ENCODE data around the gene GSTA1. TPM values are rescaled to one million over a fixed set of nuclear protein-coding genes. Genes with fewer than 3 reads are reported as not detected.
"Not testable (repeated sequence)": the region's sequence is repeated elsewhere in the genome, so short reads cannot be mapped to it uniquely, and the experiment has no call there.

The GSTA1 gene
- polyA plus RNA-seq (2011; rRNA removed): not detected in 2 replicates
- polyA minus RNA-seq (2011; rRNA and poly(A)+ RNA removed): not detected in 2 replicates

DNA sequence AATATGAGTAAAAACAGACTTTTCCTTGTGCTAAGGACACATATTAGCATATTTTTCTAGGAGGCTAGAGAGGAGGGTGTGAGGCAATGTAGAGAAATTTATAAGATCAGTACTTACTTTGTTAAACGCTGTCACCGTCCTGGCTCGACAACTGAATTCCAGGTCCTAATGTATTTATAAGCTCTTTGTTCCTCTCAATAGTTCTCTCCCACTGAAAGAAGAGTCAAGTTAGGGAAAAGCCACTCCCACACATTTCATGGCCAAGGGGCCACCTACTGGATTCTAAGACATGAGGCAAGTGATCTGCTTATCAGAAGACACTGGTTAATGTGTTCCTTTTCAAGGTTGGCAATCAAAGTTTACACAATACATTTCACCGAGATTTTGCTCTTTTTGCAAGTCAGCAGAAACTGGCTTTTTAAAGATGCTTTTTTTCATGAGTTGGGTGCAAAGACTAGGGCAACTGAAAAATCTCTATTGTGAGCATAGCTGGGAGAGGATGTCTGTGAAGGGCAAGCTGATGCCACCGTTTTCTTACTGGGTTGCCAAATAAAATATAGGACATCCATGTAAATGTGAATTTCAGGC, at the start of gene GSTA1:
TSS of gene GSTA1 (minus strand) at position 149 of the 588 bp plus-strand sequence. CDS start 4,549 bp downstream, outside the sequence.
- H3K27me3 ChIP-seq (ENCODE audit: control insufficient read depth, insufficient read depth, low read length); POLR2A ChIA-PET; H3K4me3 ChIP-seq (ENCODE audit: low read depth, low read length); CTCF ChIA-PET; H3K9me3 ChIP-seq (ENCODE audit: control insufficient read depth, insufficient read depth, low read length); H3K27ac ChIP-seq (ENCODE audit: low read depth, low read length); DNase-seq (ENCODE audit: low read depth, low spot score): not testable (repeated sequence)

DNA sequence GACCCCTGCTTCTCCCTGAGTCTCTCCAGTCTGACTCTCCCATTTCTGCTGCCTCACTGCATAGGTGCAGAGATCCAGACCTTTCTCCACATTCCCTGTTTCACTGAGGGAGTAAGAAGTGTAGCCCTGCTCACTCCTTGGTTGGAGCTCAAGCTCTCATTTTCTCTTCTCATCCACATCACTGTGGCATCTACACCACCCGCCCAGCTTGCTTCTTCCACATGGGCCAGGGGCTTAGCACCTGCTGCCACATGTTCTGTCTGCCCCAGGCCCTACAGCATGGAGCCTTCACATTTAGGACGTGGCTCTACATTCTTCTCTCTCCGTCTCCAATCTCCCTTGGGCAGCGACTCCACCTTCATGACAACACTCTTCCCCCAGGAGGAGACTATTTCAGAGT, 45.5 kb upstream of the GSTA1 start:
- TF ChIP-seq, protein P1, sequence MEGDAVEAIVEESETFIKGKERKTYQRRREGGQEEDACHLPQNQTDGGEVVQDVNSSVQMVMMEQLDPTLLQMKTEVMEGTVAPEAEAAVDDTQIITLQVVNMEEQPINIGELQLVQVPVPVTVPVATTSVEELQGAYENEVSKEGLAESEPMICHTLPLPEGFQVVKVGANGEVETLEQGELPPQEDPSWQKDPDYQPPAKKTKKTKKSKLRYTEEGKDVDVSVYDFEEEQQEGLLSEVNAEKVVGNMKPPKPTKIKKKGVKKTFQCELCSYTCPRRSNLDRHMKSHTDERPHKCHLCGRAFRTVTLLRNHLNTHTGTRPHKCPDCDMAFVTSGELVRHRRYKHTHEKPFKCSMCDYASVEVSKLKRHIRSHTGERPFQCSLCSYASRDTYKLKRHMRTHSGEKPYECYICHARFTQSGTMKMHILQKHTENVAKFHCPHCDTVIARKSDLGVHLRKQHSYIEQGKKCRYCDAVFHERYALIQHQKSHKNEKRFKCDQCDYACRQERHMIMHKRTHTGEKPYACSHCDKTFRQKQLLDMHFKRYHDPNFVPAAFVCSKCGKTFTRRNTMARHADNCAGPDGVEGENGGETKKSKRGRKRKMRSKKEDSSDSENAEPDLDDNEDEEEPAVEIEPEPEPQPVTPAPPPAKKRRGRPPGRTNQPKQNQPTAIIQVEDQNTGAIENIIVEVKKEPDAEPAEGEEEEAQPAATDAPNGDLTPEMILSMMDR (IDR thresholded peaks at IDR 0.05; ENCODE audit: low read depth, low read length): no peak
- POLR2A ChIA-PET: no interaction called here

DNA sequence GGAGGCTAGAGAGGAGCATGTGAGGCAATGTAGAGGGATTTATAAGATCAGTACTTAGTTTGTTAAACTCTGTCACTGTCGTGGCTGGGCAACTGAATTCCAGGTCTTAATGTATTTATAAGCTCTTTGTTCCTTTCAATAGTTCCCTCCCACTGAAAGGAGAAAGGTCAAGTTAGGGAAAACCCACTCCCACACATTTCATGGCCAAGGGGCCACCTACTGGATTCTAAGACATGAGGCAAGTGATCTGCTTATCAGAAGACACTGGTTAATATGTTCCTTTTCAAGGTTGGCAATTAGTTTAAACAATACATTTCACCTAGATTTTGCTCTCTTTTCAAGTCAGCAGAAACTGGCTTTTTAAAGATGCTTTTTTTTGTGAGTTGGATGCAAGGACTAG, 42.4 kb upstream of the GSTA1 start:
- H3K9me3 ChIP-seq (ENCODE audit: control insufficient read depth, insufficient read depth, low read length): peaks cover 3% of the 10 kb centered on the region; the same call in 1 of the 2 replicates
- H3K4me3 ChIP-seq (ENCODE audit: low read depth, low read length): no peak overlapping the region
- TF ChIP-seq, protein P1 (IDR thresholded peaks at IDR 0.05; ENCODE audit: low read depth, low read length): no peak
- CTCF ChIA-PET: no interaction called here
- POLR2A ChIA-PET: no interaction called here
- H3K27ac ChIP-seq (ENCODE audit: low read depth, low read length): no peak overlapping the region
- peaks cover 22% of the 10 kb centered on the region for H3K27me3 ChIP-seq (ENCODE audit: control insufficient read depth, insufficient read depth, low read length)
- no peak for DNase-seq (ENCODE audit: low read depth, low spot score)

More for the DNA sequence above, 45.5 kb upstream of the GSTA1 start:
- H3K9me3 ChIP-seq (ENCODE audit: control insufficient read depth, insufficient read depth, low read length): peaks cover 3% of the 10 kb centered on the region; the same call in 1 of the 2 replicates
- DNase-seq (ENCODE audit: low read depth, low spot score): no peak
- CTCF ChIA-PET: no interaction called here
- H3K4me3 ChIP-seq (ENCODE audit: low read depth, low read length): no peak overlapping the region
- H3K27me3 ChIP-seq (ENCODE audit: control insufficient read depth, insufficient read depth, low read length): peaks cover 19% of the 10 kb centered on the region
- H3K27ac ChIP-seq (ENCODE audit: low read depth, low read length): no peak overlapping the region

DNA sequence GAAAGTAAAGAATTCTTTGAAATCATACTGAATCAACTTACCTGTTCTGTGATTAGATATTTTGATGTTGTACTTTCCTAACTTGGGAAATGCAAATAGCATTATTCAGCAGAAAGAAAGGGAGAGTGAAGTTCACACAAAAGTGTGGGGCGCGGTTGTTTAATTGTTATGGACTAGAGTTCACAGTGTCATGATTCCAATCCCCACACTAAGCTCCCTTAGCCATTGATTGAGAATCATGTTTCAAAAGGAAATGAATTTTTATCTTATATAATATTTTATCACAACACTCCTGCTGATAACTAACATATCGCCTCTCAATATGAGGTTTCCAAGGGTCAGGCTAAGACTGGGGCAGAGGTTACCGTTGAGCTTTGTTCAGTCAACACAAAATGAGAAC, 40.0 kb upstream of the GSTA1 start:
- no peak for DNase-seq (ENCODE audit: low read depth, low spot score)
- peaks cover 19% of the 10 kb centered on the region for H3K27me3 ChIP-seq (ENCODE audit: control insufficient read depth, insufficient read depth, low read length)
- ChIA-PET CTCF (no interaction called here), POLR2A (no interaction called here)
- TF ChIP-seq, protein P1 (IDR thresholded peaks at IDR 0.05; ENCODE audit: low read depth, low read length): no peak
- H3K9me3 ChIP-seq (ENCODE audit: control insufficient read depth, insufficient read depth, low read length): peaks cover 3% of the 10 kb centered on the region; the same call in 1 of the 2 replicates
- H3K27ac ChIP-seq (ENCODE audit: low read depth, low read length): no peak overlapping the region
- no peak overlapping the region for H3K4me3 ChIP-seq (ENCODE audit: low read depth, low read length)

DNA sequence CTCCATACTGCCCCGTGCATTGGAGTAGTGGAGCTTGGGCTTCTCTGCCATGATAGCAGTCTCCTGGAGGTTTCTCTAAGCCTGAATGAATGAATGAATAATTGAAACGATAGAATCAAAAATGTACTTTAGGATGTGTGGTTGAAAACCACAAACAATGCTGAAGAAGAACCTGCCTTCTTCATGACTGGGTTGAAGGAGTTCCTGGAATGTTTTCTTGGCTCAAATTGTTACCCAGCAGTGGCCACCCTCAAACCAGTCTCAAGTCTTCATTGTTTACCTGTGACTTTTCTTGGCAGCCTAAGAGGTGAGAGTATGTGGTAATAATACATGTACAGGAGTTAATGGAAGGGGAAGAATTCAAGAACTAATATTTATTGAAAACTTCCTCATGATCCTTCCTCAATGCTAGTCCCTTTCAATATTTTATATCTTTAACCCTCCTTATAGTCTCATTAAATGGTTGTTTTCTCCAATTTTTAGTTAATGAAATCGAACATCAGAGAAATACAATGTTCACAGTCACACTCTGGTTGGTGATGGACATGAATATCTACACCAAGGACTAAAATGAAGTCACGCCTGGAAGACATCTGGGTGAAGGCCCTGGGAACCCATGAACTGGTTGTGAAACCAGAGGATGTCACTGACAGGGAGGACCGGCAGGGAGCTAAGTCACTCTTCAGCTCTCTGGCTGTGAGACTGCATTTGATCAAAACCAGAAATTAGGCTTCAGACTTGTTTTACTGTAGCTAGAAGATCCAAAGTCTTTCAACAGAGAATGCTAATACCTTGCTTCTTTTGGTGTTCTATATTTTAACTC, 37.4 kb upstream of the GSTA1 start, which contains the start of gene GSTA5:
TSS of gene GSTA5 (minus strand) at position 51 of the 823 bp plus-strand sequence.
- DNase-seq (ENCODE audit: low read depth, low spot score): no peak
- CTCF ChIA-PET: no interaction called here
- H3K27ac ChIP-seq (ENCODE audit: low read depth, low read length): no peak within 1 kb of the TSS
- H3K9me3 ChIP-seq (ENCODE audit: control insufficient read depth, insufficient read depth, low read length): no peaks in the 10 kb centered on the region
- TF ChIP-seq, protein P1 (IDR thresholded peaks at IDR 0.05; ENCODE audit: low read depth, low read length): no peak
- H3K4me3 ChIP-seq (ENCODE audit: low read depth, low read length): no peak within 1 kb of the TSS
- POLR2A ChIA-PET: no interaction called here
- peaks cover 24% of the 10 kb centered on the region for H3K27me3 ChIP-seq (ENCODE audit: control insufficient read depth, insufficient read depth, low read length)
